ENCODE results near the gene CRYBB1.
"Not testable (repeated sequence)": the region's sequence is repeated elsewhere in the genome, so short reads cannot be mapped to it uniquely, and the experiment has no call there.

Gene CRYBB1

DNA sequence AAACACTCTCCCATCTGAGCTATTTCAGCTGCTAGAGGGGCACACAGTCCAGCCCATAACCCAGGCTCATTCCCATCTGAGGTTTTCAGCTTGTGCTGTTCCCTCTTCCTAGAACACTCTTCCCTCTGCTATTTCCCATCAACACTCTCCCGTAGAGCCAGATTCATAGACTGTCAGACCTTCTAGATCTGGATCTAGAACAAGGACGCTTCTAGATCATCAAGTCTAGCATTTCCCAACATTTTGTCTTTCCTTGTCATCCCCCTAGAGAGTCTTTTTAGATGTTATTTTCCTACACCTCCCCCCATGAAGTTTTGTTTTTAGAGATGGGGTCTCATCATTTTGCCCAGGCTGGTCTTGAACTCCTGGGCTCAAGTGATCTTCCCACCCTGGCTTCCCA is 17.3 kb upstream of the CRYBB1 start:
- no peak for DNase-seq

DNA sequence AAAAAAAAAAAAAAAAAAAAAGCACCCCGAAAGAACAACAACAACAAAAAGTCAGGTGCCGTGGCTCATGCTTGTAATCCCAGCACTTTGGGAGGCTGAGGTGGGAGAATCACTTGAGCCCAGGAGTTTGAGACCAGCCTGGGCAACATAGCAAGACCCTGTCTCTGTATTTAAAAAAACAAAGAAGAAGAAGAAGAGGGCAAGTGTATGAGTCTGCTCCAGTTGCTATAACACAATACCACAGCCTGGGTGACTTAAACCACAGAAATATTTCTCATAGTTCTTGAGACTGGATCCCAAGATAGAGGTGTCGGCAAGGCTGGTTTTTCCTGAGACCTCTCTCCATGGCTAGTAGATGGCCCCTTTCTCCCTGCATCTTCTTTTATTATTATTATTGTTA is 16.4 kb upstream of the CRYBB1 start:
- DNase-seq: no peak

DNA sequence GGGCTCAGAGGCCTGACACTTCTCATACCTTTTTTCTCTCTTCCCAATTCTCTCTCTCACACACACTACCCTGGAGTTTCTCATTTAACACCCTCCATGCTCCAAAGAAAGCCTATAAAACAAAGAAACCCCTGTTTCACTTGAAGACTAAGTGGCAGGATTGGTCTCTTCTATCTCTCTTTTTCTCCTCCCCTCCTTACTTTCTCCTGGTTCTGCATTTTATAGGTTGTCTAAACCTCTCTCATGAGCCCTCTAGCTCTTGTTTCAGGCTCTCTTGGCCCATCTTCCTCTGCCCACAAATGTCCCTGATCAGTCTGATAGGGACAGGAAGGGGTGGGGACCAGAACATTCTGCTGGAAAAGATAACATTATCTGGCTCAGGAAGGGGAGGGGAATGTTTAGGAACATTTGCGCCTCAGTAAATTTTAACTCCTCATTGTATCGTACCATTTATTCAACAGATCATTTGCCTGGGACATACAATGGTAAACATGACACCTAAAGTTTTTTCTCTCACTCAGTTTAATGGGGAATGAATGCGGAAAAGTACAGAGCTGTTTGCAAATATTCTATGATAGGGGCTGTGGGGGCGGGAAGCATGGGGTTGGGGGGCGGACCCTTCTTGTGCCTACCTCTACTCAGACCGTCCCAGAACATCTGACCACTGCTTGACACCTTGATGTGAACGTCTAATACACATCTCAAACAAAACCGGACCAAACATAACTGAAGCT is 14.8 kb upstream of the CRYBB1 start:
- DNase-seq: no peak

DNA sequence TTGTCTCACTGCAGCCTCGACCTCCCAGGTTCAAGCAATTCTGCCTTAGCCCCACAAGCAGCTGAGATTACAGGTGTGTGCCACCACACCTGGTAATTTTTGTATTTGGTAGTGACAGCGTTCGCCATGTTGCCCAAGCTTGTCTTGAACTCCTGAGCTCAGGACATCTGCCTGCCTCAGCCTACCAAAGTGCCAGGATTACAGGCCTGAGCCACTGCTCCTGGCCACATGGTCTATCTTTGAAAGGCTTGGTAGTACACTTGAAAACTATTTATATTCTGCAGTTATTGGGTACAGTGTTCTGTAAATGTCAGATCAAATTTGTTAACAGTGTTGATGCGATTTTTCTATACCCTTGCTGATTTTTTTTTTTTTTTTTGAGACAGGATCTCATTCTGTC is 13.5 kb upstream of the CRYBB1 start:
- no peak for DNase-seq

DNA sequence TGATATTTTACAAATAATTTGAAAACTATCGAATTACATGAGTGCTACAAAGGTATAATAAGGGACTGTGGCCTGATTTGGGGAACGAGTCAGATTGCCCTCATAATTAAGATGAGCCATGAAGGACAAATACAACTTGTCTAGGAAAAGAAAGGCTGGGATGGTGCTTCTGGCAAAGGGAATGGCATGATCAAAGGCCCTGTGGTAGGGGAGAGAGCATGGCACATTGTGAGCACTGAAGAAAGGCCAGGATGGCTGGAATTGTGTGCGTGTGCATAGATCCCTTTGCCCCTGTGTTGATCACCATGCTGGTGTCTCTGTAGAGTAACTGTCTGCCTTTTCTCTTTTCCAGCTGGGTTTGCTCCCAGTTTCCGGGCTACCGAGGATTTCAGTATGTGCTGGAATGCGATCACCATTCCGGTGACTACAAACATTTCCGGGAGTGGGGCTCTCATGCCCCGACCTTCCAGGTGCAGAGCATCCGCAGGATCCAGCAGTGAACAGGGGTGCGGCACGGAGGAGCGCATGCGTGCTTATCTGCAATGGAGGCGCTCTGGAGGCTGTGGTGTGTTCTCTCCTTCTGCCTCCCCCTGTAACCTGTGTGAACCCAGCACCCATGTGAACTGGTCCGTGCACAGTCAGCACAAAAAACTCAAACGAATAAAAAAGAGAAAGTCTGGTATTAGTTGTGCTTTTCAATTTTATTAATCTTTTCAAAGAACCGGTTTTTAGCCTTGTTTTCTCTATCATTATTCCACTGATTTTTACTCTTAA is 12.3 kb upstream of the CRYBB1 start:
- DNase-seq: no peak

DNA sequence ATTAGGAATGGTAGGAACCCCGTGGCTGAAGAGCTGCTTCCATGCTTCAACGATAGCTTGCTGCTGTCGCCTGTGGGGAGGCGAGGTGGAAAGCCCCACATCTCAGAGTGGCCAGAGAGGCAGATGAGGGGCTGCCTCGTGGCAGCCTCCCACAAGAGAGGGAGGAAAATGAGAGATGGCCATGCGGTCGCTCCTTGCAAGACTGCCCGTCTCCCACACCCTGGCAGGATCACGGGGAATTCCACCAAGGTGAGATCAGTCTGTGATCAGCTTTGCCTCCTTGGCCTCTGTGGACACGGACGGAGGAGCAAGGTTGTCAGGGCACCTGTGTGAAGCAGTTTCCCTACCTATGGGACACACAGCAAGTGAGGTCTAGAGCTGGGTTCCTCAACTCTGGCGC is 7.0 kb upstream of the CRYBB1 start:
- DNase-seq: no peak

DNA sequence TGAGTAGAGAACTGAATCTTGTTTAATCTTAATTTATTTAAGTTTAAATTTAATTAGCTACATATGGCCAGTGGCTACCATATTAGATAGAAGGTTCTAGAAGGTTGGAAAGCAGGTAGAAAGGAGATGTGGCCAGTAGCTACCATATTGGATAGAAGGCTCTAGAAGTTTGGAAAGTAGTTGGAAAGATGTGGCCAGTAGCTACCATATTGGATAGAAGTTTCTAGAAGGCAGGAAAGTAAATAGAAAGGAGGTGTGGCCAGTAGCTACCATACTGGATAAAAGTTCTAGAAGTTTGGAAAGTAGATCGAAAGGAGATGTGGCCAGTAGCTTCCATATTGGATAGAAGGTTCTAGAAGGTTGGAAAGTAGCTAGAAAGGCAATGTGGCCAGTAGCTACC is 6.2 kb upstream of the CRYBB1 start:
- no peak for DNase-seq

DNA sequence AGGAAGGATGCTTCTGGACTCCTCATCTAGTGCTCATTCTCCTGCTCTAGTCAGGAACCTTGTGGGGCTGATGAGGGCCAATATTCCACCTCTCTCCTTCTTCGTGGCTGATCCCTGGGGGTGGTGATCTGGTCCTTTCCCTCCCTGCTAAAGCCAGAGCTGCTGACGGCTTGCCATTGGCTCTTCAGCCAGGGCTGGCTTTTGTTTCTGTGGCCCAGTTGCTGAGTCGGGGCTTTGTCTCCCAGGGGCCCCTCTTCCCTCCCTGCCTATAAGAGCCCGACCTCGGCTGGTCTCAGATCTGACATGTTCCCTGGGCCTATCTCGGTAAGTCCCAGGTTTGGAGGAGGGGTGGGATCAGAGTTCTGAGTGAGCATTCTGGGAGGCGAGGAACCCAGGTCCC is 3.8 kb upstream of the CRYBB1 start, which contains the start of gene CRYBA4:
Gene CRYBA4, plus strand, starts transcription at position 301 of the 400 bp plus-strand sequence. CDS start 634 bp downstream, outside the sequence.
- no peak for DNase-seq

DNA sequence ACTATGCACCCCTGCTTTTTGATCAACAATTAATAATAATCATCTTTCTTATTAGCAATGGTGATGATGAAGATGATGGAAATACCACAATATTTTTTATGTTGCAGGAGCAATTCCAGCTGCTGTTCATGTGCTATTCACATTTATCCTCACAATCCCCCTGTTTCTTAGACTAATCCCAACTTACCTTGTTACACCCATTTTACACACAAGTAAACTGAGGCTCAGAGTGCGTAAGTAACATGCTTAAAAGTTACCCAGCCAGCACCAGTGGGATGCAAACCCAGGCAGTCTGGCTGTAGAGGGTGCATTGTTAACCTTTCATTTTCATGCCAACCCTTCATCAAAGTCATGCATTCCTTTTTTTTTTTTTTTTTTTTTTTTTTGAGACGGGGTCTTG is 2.4 kb upstream of the CRYBB1 start:
- DNase-seq: no peak

DNA sequence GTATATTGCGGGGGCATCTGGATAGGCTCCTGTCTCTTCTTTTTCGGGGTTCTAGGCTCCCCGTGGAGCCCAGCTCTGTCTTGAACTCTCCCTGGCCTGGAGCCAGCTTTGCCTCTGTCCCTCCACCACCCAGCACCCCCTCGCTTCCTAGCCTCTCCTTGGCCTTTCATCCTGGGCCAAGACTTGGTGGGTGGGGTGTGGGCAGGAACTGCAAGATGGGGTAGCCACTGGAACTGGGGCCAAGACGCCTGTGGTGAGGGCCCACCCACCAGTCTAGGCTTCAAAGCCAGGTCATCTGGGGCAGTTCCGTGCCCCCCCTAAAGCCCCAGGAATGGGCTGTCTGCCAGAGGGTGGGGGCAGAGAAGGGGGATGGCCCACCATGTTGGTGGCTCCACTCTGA is 1.7 kb upstream of the CRYBB1 start:
- no peak for DNase-seq

DNA sequence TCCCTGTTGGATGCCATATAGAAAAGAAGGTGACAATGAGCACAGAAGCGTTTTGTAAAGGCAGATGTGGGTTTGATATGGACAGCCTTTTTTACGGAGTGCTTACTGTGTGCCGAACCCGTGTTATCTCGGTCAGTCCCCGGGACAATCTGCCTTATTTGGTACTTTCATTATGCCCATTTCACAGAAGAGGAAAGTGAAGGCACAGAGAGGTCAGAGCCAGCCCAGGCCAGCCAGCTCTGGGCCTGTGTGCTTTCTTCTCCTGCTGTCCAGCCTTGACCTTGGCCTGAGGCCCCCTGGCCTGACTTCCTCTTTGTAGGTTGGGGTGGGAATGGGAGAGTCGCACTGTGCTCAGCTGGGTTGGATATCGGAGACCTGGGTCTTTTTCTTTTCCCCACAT is 628 bp upstream of the CRYBB1 start:
- no peak for DNase-seq

DNA sequence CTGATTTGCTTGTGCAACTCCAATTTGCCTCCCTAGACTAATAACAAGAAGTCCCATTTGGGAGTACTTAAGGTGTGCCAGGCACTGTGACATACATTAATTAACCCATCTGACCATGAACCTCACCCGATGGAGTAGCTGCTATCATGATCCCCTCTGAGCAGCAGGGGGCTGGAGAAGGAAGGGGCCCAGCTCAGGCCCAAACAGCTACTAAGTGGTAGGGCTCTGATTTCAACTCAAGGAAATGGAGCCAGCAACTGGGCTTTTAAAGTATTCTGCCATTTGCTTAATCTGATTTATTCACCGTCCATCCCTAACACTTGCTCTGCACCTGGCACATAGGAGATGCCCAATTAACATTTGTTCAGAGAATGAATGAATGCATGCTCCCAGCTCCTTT is 1.2 kb downstream of the CRYBB1 start:
- no peak for DNase-seq

DNA sequence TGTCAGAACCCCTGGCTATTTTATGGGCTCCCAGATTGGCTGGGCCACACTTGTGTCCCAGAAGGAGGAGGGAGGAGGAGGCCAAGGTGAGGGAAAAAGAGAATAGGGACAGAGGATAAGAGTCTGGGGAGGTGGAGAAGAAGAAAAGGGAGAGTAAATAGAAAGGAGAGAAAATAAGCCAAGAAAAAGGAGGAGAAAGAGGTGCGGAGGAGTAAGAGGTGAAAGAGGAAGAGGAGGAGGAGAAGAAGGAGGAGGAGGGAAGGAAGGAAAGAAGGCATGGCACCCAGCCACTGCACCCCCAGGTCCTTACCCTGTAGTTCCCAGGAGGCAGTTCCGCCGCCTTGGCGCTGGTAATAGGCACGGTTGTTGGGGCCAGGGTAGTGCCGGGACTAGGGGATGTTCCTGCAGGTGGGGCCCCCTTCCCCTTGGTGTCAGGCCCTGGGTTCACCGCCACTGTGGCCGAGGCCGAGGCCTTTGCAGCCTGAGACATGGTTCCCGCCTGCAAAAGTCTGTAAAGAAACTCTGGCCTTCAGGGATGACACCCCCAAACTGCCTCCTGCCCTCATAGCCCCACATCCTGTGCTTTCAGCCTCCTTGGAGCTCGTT is 1.9 kb downstream of the CRYBB1 start:
- no peak for DNase-seq

DNA sequence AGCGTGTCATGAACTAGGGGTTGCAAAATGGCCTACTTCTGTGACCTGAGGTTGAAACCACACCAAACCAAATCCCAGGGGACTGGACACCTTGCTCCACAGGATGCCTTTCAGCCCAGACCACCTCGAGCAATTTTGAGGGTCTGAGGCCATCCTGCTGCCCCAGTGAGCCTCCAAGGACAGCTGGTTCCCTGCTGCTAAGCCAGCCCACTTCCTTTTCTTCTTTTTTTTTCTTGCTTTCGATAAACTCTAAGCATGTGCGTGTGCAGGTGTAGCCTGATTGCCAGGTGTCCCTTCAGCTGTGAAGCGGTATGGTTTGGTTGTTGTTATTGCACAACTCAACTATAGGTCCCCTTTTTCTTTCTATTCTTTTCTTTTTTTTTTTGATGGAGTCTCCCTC is 2.7 kb downstream of the CRYBB1 start:
- no peak for DNase-seq

DNA sequence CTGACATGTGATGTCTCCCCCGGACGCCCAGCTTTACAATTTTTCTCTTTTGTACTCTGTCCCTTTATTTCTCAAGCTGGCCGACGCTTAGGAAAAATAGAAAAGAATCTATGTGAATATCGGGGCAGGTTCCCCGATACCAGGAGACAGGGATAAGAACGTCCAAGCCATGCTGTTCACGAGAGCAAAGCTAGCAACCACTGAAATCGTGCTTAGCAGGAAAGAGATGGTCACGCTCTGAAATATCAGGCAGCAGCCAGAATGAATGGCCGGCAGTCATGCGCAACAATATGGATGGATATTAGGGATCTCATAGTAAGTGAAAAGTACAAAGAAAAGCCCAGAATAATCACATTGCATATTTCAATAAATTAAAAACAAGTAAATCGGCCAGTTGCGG is 3.5 kb downstream of the CRYBB1 start:
- no peak for DNase-seq

DNA sequence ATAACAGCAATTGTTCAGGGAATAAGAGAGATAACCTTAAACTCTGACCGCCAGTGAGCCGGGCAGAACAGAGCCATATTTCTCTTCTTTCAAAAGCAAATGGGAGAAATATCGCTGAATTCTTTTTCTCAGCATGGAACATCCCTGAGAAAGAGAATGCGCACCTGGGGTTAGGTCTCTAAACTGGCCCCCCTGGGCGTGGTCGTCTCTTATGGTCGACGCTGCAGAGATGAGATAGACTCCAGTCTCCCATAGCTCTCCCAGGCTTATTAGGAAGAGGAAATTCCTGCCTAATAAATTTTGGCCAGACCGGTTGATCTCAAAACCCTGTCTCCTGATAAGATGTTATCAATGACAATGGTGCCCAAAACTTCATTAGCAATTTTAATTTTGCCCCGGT is 4.1 kb downstream of the CRYBB1 start:
- DNase-seq: not testable (repeated sequence)

DNA sequence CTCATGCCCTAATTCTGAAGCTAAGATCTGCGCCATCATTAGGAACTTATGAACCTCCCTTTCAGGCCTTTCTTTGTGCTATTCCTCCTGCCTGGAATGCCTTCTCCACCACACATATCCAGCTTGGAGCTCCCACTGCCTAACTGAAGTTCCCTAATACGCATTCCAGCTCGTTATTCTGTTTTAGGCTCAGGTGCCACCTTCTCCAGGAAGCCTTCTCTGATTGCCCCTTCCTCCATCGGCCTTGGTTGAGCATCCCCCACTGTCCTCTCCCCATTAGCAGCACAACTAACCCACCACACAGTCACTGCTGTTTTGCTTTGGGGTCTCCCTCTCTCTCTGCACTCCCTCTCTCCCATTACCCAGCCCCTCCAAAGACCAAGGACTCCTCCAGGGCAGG is 5.2 kb downstream of the CRYBB1 start:
- DNase-seq: no peak

DNA sequence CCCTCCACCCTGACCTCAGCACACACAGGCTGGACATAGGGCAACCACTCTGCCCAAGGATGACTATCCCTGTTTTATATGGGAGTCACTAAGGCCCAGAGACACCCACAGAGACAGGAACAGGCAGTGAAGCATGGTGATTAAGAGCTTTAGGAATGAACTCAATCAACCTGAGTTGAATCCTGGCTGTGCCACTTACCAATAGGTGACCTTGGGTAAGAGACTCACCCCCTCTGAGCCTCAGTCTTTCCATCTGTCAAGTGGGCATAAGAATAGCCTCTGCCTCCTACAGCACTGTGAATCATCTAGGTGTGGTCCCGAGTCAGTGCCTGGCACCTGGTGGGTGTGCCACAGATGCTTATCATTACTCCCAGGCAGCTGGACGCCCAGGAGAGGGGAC is 6.8 kb downstream of the CRYBB1 start:
- no peak for DNase-seq

DNA sequence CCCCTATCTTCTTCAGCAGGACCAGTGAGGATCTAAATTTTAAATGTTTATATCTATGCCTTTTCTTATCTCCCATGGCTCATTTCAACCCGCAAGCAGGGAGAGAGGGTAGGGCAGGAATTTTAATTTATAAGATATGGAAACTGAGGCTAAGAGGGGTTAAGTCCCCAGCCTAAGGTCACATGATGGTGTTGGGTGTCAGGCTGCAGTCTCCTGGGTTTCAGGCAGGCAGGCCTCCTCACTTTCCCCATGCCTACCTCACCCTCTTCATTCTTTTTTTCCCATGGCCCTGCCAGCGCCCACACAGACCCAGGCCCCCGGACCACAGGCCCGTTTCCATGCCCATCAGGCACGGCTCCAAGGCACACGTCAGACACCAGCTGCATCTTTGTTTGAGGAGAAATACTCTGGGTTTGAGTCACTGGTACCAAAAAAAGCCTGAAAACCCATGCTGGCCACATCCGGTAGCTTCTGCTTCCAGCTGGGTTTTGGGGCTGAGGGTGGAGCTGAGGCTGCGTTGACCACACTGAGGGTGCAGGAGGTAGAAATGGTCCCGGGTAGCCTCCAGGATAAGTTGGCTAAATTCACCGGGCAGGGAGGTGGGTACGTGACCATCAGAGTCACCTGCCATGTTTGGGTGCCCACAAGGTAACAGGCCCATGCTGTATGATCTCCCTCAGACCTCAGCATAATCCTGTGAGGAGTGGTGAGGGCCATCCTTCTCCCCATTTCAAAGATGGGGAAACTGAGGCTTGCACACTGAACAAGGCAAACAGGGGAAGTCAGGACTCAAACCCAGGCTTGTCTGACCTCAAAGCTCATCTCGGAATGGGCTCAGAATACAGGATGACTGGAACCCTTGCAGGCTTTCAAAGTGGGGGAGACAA is 7.5 kb downstream of the CRYBB1 start:
- DNase-seq: peak in 2 of 5 experiments; percentile 30 to 89

DNA sequence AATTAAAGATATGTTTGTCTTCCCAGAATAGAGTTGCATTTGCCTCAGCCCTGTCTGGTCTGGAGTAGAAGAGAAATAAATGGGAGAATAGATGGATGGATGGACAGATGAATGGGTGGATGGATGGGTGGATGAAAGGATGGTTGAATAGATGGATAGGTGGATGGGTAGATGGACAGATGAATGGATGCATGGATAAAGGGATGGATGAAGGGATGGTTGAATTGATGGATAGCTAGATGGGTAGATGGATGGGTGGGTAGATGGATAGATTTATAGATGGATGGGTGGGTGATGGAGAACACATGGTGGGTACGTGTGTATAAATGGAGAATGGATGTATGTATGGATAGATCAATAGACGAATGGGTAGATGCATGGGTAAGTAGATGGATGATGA is 8.5 kb downstream of the CRYBB1 start:
- DNase-seq: no peak

DNA sequence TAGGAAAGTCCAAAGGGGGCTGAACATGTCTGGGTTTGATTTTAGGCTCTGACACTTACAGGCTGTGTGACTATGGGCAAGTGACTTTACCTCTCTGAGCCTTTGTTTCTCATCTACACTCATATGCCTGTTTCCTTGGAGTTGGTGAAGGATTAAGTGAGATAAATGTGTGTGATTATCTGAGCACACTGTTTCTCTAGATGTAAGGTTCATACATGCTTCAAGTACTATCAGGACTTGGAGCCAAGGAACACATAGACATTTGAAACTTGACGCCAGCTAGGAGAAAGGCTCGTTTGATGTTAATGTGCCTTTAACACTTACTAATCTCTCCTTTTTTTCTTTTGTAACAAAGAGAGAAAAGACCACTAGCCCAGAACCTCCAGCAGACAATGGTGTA is 9.7 kb downstream of the CRYBB1 start:
- no peak for DNase-seq

DNA sequence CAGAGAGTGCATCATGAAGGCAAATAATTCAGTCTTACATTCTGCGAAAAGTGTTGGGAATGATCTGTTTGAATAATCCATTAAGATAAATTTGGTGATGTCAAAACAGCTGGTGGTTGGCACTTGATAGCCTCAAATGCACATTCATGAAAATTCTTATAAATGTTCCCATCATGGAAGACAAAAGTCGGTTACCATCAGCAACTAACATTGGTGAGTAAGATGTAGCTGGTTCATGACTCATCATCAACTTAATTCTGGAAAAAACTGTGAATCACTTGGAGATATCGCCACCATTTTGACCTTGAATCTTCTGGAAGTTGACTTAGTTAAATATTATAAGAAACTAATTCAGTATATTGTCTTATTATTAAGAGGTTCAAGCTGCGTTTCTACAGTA is 11.2 kb downstream of the CRYBB1 start:
- no peak for DNase-seq

DNA sequence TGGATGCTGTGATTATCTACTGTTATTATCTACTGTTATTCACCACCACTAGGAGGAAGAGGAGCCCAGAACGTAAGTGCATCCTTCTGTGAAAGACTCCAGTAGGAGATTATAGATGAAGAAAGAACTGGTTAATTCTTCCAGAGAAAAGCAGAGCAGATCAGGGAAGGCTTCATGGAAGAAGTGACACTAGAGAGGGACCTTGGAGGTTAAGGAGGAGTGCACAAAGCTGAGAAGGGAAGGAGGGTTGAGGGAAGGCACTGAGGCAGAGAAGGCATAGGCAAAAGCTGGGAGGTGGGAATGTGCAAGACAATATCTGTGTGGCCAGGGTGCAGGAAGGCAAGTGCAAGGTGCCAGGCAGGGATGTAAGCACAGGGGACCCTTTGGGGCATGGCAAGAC is 13.5 kb downstream of the CRYBB1 start:
- DNase-seq: no peak

All from T-helper 2 cell (primary cell).